H1 (cell line): ENCODE results near the gene SLC30A5. TPM values are rescaled to one million over a fixed set of nuclear protein-coding genes. Genes with fewer than 3 reads are reported as not detected.

Experiments used
- polyA plus RNA-seq, 7 experiments: library from polyadenylated mRNA; depleted of rRNA in 3 of 7; stranded (reverse) in 5 of 7; unstranded in 2 of 7; fragments of >200 nt in 5 of 7; fragments of 200-250 nt in 2 of 7; gene quantifications; 1 replicate in 5 of 7; 2 replicates in 1 of 7; 4 replicates in 1 of 7; pipeline versions ENCODE4 v1.2.1 to v1.2.3, GENCODE V29; 2011 to 2013; ENCODE audit warnings: missing spikeins in 2 of 7, mixed read lengths in 2 of 7
- small RNA-seq: library from polyadenylated mRNA; stranded (forward); fragments of <200 nt; extraction: miRNeasy Mini kit (QIAGEN cat#:217004); gene quantifications from one replicate; pipeline ENCODE3, GENCODE V24; 2013; ENCODE audit not compliant: insufficient read depth
- total RNA-seq: library from RNA; stranded (reverse); fragmentation: NEBNext Ultra II Directional; extraction: Animal tissue kit (Norgen Biotek cat#: 25700); gene quantifications from 2 replicates; pipeline ENCODE4 v1.2.1, GENCODE V29; 2021

Gene SLC30A5
- total and polyA plus RNA-seq, 2 of the 8 experiments (the other 6 are each of a cell fraction or from before 2014, with no cell fraction given) = 31.0 to 43.5 TPM

Small RNA genes lying within 50 kb of the gene (small RNA-seq; reads per million reads assigned to genes)
- gene SNORA50D = not detected
- not detected for gene SUMO2P4

Other genes starting within 250 kb of the SLC30A5 start
- gene CCNB1, start 73.1 kb downstream of the SLC30A5 start, total RNA-seq = 338 and 342 TPM in 2 replicates
- 71.5 and 122 TPM in 2 replicates for gene CCNB1, start 73.1 kb downstream of the SLC30A5 start, polyA plus RNA-seq (2011; rRNA removed)
- gene CENPH, start 95.6 kb downstream of the SLC30A5 start, total RNA-seq = 75.7 and 82.8 TPM in 2 replicates
- gene CENPH, start 95.6 kb downstream of the SLC30A5 start, polyA plus RNA-seq (2011; rRNA removed) = 69.0 and 72.2 TPM in 2 replicates
- 52.1 and 63.4 TPM in 2 replicates for gene CDK7, start 140.9 kb downstream of the SLC30A5 start, total RNA-seq
- 19.5 and 39.9 TPM in 2 replicates for gene CDK7, start 140.9 kb downstream of the SLC30A5 start, polyA plus RNA-seq (2011; rRNA removed)
- gene CCDC125, start 238.8 kb downstream of the SLC30A5 start, total RNA-seq = not detected in 2 replicates
- 0.30 and 0.70 TPM in 2 replicates for gene CCDC125, start 238.8 kb downstream of the SLC30A5 start, polyA plus RNA-seq (2011; rRNA removed)